HepG2 (cell line): Measurements from ENCODE around the gene IER5L. TPM values are rescaled to one million over a fixed set of nuclear protein-coding genes. Genes with fewer than 3 reads are reported as not detected.

Experiments
- ATAC-seq: fragments of 200-7000 bp; cut with Tn5 transposase; 3 replicates; pipeline ENCODE4 v1.9.1; 2020; ENCODE audit warnings: mild to moderate bottlenecking, moderate library complexity
- BruUV-seq: library from RNA; stranded (reverse); fragments of 400-500 nt; replicated peaks from 2 replicates; lab custom pipeline; 2021; lab: Mats Ljungman, UMichigan
- CTCF ChIA-PET: fragments of 300-600 bp; formaldehyde crosslinking; extraction: SDS; loops from one replicate; lab custom pipeline; 2021; ENCODE audit warnings: low total read pairs, inconsistent platforms, low intra/inter-chr PET ratio; lab: Yijun Ruan, JAX
- POLR2A ChIA-PET: fragments of 350-600 bp; sonication (Branson Sonifier 250); formaldehyde crosslinking; loops from one replicate; lab custom pipeline; 2020; ENCODE audit warnings: antibody characterized with exemption, inconsistent platforms; lab: Yijun Ruan, JAX
- DNase-seq: peaks from one replicate; pipeline ENCODE4 v3.0.0-alpha.2; 2015; ENCODE audit warnings: low spot score
- FAIRE-seq: peaks from 3 replicates; lab custom pipeline; 2011; peaks lifted over from hg19 to GRCh38; lab: Jason Lieb, UNC
- H2AFZ ChIP-seq: one replicate; pipeline ENCODE4 v1.6.1; 2011; ENCODE audit warnings: low read length, inconsistent platforms
- H3K27ac ChIP-seq: fragments of 300-600 bp; 3 replicates; pipeline ENCODE4 v1.8.0; 2011; ENCODE audit warnings: mixed run types, mild to moderate bottlenecking, mixed read lengths, low read length, inconsistent platforms; ENCODE audit not compliant: insufficient read depth; ENCODE audit errors: extremely low read length
- H3K27me3 ChIP-seq, 2 experiments: fragments of 200-600 bp in 1 of 2; 2 replicates in 1 of 2; 3 replicates in 1 of 2; pipeline versions ENCODE4 v1.6.0 to v1.8.0; 2011; ENCODE audit warnings: low read length in 2 of 2, mild to moderate bottlenecking in 2 of 2, moderate library complexity in 2 of 2, inconsistent platforms in 1 of 2; ENCODE audit not compliant: insufficient read depth in 2 of 2, control insufficient read depth in 1 of 2
- H3K36me3 ChIP-seq, 2 experiments: fragments of 200-600 bp in 1 of 2; replicated peaks in 1 of 2; 2 replicates in 1 of 2; 3 replicates in 1 of 2; pipeline versions ENCODE4 v1.5.1 to v1.8.0; 2011; ENCODE audit warnings: low read length in 2 of 2, inconsistent platforms in 1 of 2; ENCODE audit not compliant: insufficient read depth in 2 of 2, control insufficient read depth in 1 of 2
- H3K4me1 ChIP-seq: 2 replicates; pipeline ENCODE4 v1.5.1; 2012; ENCODE audit warnings: low read length, inconsistent platforms; ENCODE audit not compliant: insufficient read depth
- H3K4me2 ChIP-seq: 2 replicates; pipeline ENCODE4 v1.6.0; 2011; ENCODE audit warnings: low read depth, low read length, inconsistent platforms
- H3K4me3 ChIP-seq, 3 experiments: fragments of 200-600 bp in 1 of 3; sonication (generic), shearing (Covaris generic) in 1 of 3; replicated peaks in 1 of 3; 2 replicates each; pipeline ENCODE4 v1.5.1; 2011 to 2016; ENCODE audit warnings: low read length in 3 of 3, inconsistent platforms in 2 of 3, low read depth in 2 of 3, mild to moderate bottlenecking in 2 of 3, control low read depth in 1 of 3, mixed read lengths in 1 of 3; ENCODE audit not compliant: insufficient read depth in 1 of 3
- H3K79me2 ChIP-seq: one replicate; pipeline ENCODE4 v1.6.1; 2011; ENCODE audit warnings: low read length, inconsistent platforms; ENCODE audit not compliant: insufficient read depth
- H3K9ac ChIP-seq: 2 replicates; pipeline ENCODE4 v1.6.0; 2011; ENCODE audit warnings: mild to moderate bottlenecking, low read depth, low read length, inconsistent platforms; ENCODE audit not compliant: insufficient read depth
- H3K9me3 ChIP-seq: 2 replicates; pipeline ENCODE4 v1.5.1; 2012; ENCODE audit warnings: mild to moderate bottlenecking, low read length
- H4K20me1 ChIP-seq: 2 replicates; pipeline ENCODE4 v1.6.0; 2011; ENCODE audit warnings: inconsistent platforms, mild to moderate bottlenecking, low read length, moderate library complexity; ENCODE audit not compliant: insufficient read depth
- CREM ChIP-seq, 2 experiments: sonication (generic) in 1 of 2; formaldehyde crosslinking in 1 of 2; IDR thresholded peaks; 2 replicates each; pipeline versions ENCODE4 v1.4.0 to v1.6.1; 2016 to 2020; ENCODE audit warnings: antibody characterized with exemption in 1 of 2, mild to moderate bottlenecking in 1 of 2, missing genetic modification reagents in 1 of 2
- DZIP1 ChIP-seq: sonication (generic); formaldehyde crosslinking; IDR thresholded peaks from 2 replicates; pipeline ENCODE4 v1.5.0; 2020; ENCODE audit warnings: mild to moderate bottlenecking, missing genetic modification reagents
- FIP1L1 ChIP-seq: fragments of 200-400 bp; formaldehyde crosslinking; IDR thresholded peaks from 2 replicates; pipeline ENCODE4 v1.6.1; 2018; ENCODE audit warnings: low read depth, mild to moderate bottlenecking, low read length, moderate library complexity, borderline replicate concordance; ENCODE audit not compliant: insufficient read depth
- IKZF5 ChIP-seq: IDR thresholded peaks from 2 replicates; pipeline ENCODE4 v1.6.1; 2018; ENCODE audit warnings: missing genetic modification reagents, mild to moderate bottlenecking, missing compliant biosample characterization
- JUN ChIP-seq: sonication (generic); formaldehyde crosslinking; IDR thresholded peaks from 2 replicates; pipeline ENCODE4 v1.4.0; 2020; ENCODE audit warnings: mild to moderate bottlenecking, missing genetic modification reagents
- MXD3 ChIP-seq: IDR thresholded peaks from 2 replicates; pipeline ENCODE4 v1.6.1; 2016; ENCODE audit warnings: mild to moderate bottlenecking, missing biosample characterization, missing genetic modification reagents
- NBN ChIP-seq: fragments of 450-650 bp; conservative IDR thresholded peaks from 2 replicates; pipeline ENCODE4 v1.6.1; 2017
- NFE2 ChIP-seq: sonication (generic); formaldehyde crosslinking; IDR thresholded peaks from 2 replicates; pipeline ENCODE4 v1.4.0; 2020; ENCODE audit warnings: missing genetic modification reagents
- ONECUT2 ChIP-seq: sonication (generic); formaldehyde crosslinking; IDR thresholded peaks from 2 replicates; pipeline ENCODE4 v1.4.0; 2020; ENCODE audit warnings: missing genetic modification reagents
- SP2 ChIP-seq: sonication (generic); formaldehyde crosslinking; IDR thresholded peaks from 2 replicates; pipeline ENCODE4 v1.5.1; 2020; ENCODE audit warnings: mild to moderate bottlenecking, missing genetic modification reagents
- TBL1XR1 ChIP-seq: fragments of 150-350 bp; IDR thresholded peaks from 2 replicates; pipeline ENCODE4 v1.6.1; 2014; ENCODE audit warnings: borderline replicate concordance, low read length; ENCODE audit not compliant: partially characterized antibody
- TFAP4 ChIP-seq: sonication (generic); IDR thresholded peaks from 2 replicates; pipeline ENCODE4 v1.6.1; 2016; ENCODE audit warnings: low read depth, borderline replicate concordance
- TOPORS ChIP-seq: sonication (generic); formaldehyde crosslinking; IDR thresholded peaks from 2 replicates; pipeline ENCODE4 v1.8.0; 2023; ENCODE audit warnings: mild to moderate bottlenecking, missing genetic modification reagents
- ZNF264 ChIP-seq: sonication (generic); formaldehyde crosslinking; IDR thresholded peaks from 2 replicates; pipeline ENCODE4 v1.4.0; 2020; ENCODE audit warnings: missing genetic modification reagents
- ZNF576 ChIP-seq: sonication (generic); formaldehyde crosslinking; IDR thresholded peaks from 2 replicates; pipeline ENCODE4 v1.4.0; 2020; ENCODE audit warnings: mild to moderate bottlenecking, missing genetic modification reagents
- WGBS: methylation state at CpG from one replicate; pipeline ENCODE4 v1.1.6; 2017; ENCODE audit warnings: low lambda C conversion rate; 5-methylcytosine and 5-hydroxymethylcytosine counted together
- in situ Hi-C: cut with HindIII; loops from 2 replicates; pipeline ENCODE4 v1.10.0; 2017; ENCODE audit warnings: low pct_unique_long_range_greater_than_20kb; ENCODE audit not compliant: extremely low pct_ligation_motif_present
- intact Hi-C: fragments of 100-400 bp; cut with micrococcal nuclease; formaldehyde crosslinking; loops from one replicate; pipeline ENCODE4 v1.10.0; 2022; ENCODE audit not compliant: unreplicated experiment
- polyA plus RNA-seq, 8 experiments: library from polyadenylated mRNA; depleted of rRNA in 3 of 8; stranded (reverse) in 7 of 8; unstranded in 1 of 8; fragments of >200 nt; fragmentation: Illumina TruSeq in 4 of 8; extraction: Trizol in 4 of 8; gene quantifications; 2 replicates each; pipeline versions ENCODE4 v1.2.1 to v1.2.3, GENCODE V29; 2011 to 2016; ENCODE audit warnings: low read depth in 4 of 8, missing spikeins in 1 of 8, mixed read lengths in 1 of 8; ENCODE audit not compliant: insufficient read depth in 1 of 8
- total RNA-seq, 5 experiments: library from RNA; depleted of rRNA; stranded (reverse); fragments of >200 nt; fragmentation: Illumina TruSeq; extraction: Trizol; gene quantifications; 2 replicates each; pipeline ENCODE4 v1.2.3, GENCODE V29; 2016; ENCODE audit warnings: low read depth in 1 of 5

IER5L gene
- total and polyA plus RNA-seq, 2 of the 13 experiments (the other 11 are each of a cell fraction or from before 2014, with no cell fraction given), result 1.8 to 3.3 TPM

GRCh38 chr9:129194221-129194620 lies 16.2 kb upstream of the IER5L start (continued):
- no peak for TF ChIP-seq DZIP1 (CRISPR knock-in tag)
- no peak for TF ChIP-seq CREM (IDR thresholded peaks at IDR 0.05)
- no peak for TF ChIP-seq CREM (CRISPR knock-in tag; IDR thresholded peaks at IDR 0.05)

- POLR2A ChIA-PET, result no interaction called here
- in situ Hi-C loops (no loop called here), intact Hi-C loops (no loop called here)
- Histone ChIP-seq H3K4me1 (peaks cover 26% of the 10 kb centered on the region), H3K9ac (no peak overlapping the region), H3K27me3 (peaks cover 3 to 17% of the 10 kb centered on the region in 2 experiments; a peak in 3 of 5 replicates), H3K4me2 (no peak overlapping the region), H3K36me3 (no peaks in the 10 kb centered on the region), H3K4me3 (no peak overlapping the region), H2AFZ (no peak overlapping the region), H4K20me1 (no peaks in the 10 kb centered on the region), H3K9me3 (no peaks in the 10 kb centered on the region), H3K27ac (no peak overlapping the region), H3K79me2 (no peaks in the 10 kb centered on the region)
- ATAC-seq, result peak; percentile 24; the same call in 2 of the 3 replicates
- 54% methylated on average over 7 of the region's 7 CpGs for WGBS
- CTCF ChIA-PET, result no interaction called here
- no peak for FAIRE-seq
- no peak for DNase-seq
- BruUV-seq, result no TSS peak
- TF ChIP-seq MXD3 (CRISPR knock-in tag) (no peak), JUN (CRISPR knock-in tag) (no peak), TOPORS (CRISPR knock-in tag) (no peak), IKZF5 (CRISPR knock-in tag) (no peak), ZNF576 (CRISPR knock-in tag) (no peak), ONECUT2 (CRISPR knock-in tag) (no peak), TBL1XR1 (no peak), NFE2 (CRISPR knock-in tag) (no peak), SP2 (CRISPR knock-in tag) (no peak), ZNF264 (CRISPR knock-in tag) (no peak), NBN (no peak), FIP1L1 (no peak), TFAP4 (no peak)
Observed at GRCh38 chr9:129193655-129194054, 15.6 kb upstream of the IER5L start.
